ENCODE results near the gene ACTRT3. TPM values are rescaled to one million over a fixed set of nuclear protein-coding genes. Genes with fewer than 3 reads are reported as not detected.

Gene ACTRT3
- 2.5 and 2.7 TPM in 2 replicates for total RNA-seq
- long read RNA-seq, transcript ACTRT3-201 (2 exons, 2,005 nt) = major isoform, 23 of 24 reads
- long read RNA-seq, partial matches to known transcripts = 0 of 24 reads
- long read RNA-seq, other reads (novel, unspliced or antisense) = 1 of 24 reads

DNA sequence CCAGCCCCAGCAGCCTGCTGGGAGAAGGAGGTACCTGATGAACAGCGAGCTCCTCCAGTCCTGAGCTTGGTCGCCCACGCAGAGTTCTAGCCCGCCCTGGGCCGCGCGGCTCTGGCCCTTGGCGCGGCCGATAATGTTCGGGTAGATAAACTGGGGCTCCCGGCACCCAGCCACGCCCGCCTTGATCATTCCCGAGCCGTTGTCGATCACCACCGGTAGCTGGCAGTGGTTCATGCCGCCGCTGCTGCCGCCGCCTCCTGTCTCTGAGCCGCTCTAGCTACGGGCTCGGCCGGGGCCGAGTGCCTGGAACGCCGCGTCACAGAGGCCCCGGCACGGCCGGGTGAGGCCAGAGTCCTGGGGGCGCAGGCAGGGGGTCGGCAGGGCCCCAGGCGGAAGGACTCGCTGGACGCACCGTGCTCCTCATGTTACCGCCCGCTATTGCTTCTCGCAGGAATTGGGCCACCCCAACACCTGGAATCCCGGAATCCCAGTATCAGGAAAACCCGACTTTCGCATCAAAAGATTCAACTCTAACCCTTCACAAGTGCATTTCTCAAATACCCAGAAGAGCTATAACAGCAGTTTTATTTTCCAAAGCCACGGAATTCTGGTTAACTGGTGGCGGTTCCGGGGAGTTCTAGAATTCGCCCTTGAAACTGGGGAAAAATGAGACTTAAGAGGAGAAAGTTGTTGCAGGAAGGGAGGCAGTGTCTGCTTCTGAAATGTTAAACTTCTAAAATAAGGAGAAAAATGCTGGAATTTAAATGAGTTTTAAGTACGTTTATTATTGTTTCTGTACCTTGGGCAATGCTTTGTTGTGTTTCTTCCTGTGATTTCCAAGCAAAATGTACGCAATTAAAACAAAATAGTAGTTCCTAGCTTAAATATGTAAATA lies at the start of gene ACTRT3:
ACTRT3 (minus strand) TSS at position 275 of the 895 bp plus-strand sequence; CDS start at position 234, 41 bp downstream.
- Mint-ChIP-seq H3K27ac (ENCODE audit: unreplicated experiment) (peak within 1 kb of the TSS; percentile 92), H3K4me3 (ENCODE audit: unreplicated experiment) (peak within 1 kb of the TSS; percentile 84), H3K27me3 (ENCODE audit: unreplicated experiment) (no peaks in the 10 kb centered on the region), H3K36me3 (ENCODE audit: unreplicated experiment) (no peaks in the 10 kb centered on the region), H3K9me3 (ENCODE audit: unreplicated experiment) (peaks cover 5% of the 10 kb centered on the region), H3K4me1 (ENCODE audit: unreplicated experiment) (peaks cover 18% of the 10 kb centered on the region)
- DNase-seq (ENCODE audit: extremely low spot score, unreplicated experiment) = peak; percentile 87
- no peak for TF ChIP-seq CTCF (IDR thresholded peaks at IDR 0.05)

GRCh38 chr3:169818316-169818715 lies 49.0 kb upstream of the ACTRT3 start:
- H3K27me3 Mint-ChIP-seq (ENCODE audit: unreplicated experiment) = no peaks in the 10 kb centered on the region
- H3K4me3 Mint-ChIP-seq (ENCODE audit: unreplicated experiment) = no peak overlapping the region
- peaks cover 16% of the 10 kb centered on the region for H3K9me3 Mint-ChIP-seq (ENCODE audit: unreplicated experiment)
- TF ChIP-seq CTCF (IDR thresholded peaks at IDR 0.05) = no peak
- H3K36me3 Mint-ChIP-seq (ENCODE audit: unreplicated experiment) = no peaks in the 10 kb centered on the region
- DNase-seq (ENCODE audit: extremely low spot score, unreplicated experiment) = no peak
- H3K4me1 Mint-ChIP-seq (ENCODE audit: unreplicated experiment) = peaks cover 10% of the 10 kb centered on the region
- peak overlapping the region; percentile 32 for H3K27ac Mint-ChIP-seq (ENCODE audit: unreplicated experiment)

DNA sequence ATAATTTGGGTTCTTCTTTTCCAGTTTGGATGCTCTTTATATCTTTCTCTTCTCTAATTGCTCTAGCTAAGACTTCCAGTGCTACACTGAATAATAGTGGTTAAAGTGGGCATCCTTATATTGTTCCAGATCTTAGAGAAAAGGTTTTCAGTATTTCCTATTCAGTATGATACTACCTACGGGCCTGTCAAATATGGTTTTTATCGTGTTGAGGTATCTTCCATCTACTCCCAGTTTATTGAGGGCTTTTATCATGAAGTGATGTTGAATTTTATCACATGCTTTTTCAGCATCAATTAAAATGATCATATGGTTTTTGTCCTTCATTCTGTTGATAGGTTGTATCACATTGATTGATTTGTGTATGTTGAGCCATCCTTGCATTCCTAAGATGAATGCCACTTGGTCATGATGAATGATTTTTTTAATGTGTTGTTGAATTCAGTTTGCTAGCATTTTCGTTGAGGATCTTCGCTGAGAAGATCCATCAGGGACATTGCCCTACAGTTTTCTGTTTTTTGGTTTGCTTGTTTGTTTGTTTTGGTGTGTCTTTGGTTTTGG lies 46.3 kb upstream of the ACTRT3 start:
- Mint-ChIP-seq H3K4me1 (ENCODE audit: unreplicated experiment) (peaks cover 25% of the 10 kb centered on the region), H3K36me3 (ENCODE audit: unreplicated experiment) (no peaks in the 10 kb centered on the region), H3K9me3 (ENCODE audit: unreplicated experiment) (peaks cover 16% of the 10 kb centered on the region), H3K4me3 (ENCODE audit: unreplicated experiment) (no peak overlapping the region), H3K27ac (ENCODE audit: unreplicated experiment) (no peak overlapping the region), H3K27me3 (ENCODE audit: unreplicated experiment) (no peaks in the 10 kb centered on the region)
- no peak for TF ChIP-seq CTCF (IDR thresholded peaks at IDR 0.05)
- DNase-seq (ENCODE audit: extremely low spot score, unreplicated experiment) = no peak

DNA sequence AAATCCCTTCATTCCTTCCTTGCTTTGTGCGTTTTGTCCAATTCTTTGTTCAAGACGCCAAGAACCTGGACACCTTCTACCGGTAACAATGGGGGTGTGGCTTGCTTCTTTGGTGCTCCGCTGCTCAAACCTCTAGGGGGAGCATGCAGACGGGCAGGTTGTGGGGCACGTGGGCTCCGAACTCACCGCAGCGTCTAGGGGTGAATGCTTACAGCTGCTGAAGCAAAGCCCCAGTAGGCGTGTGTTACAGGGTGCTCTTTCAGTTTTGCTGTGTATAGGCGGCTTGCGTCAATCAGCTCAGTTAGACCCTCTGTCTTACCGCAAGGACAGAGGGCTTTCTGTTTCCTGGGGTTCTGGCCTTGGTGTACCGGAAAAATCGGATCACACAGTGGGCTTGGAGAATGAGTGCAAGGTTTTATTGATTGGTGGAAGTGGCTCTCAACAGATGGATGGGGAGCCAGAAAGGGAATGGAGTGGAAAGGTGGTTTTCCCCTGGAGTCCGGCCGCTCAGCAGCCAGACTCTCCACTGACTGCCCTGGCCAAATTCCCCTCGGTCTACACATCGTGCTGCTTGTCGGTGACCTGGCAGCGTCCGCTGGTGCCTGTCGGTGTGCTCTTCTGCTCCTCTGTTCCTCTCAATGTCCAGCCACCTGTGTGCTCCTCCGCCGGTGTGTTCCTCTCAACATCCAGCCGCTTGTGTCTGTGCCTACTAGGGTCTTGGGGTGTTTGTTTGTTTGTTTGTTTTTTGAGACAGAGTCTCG lies 44.6 kb upstream of the ACTRT3 start:
- Mint-ChIP-seq H3K4me3 (ENCODE audit: unreplicated experiment) (no peak overlapping the region), H3K36me3 (ENCODE audit: unreplicated experiment) (no peaks in the 10 kb centered on the region), H3K27me3 (ENCODE audit: unreplicated experiment) (no peaks in the 10 kb centered on the region)

More for the DNA sequence above, 44.6 kb upstream of the ACTRT3 start:
- H3K27ac Mint-ChIP-seq (ENCODE audit: unreplicated experiment) = no peak overlapping the region
- DNase-seq (ENCODE audit: extremely low spot score, unreplicated experiment) = no peak
- TF ChIP-seq CTCF (IDR thresholded peaks at IDR 0.05) = peak; percentile 7
- H3K4me1 Mint-ChIP-seq (ENCODE audit: unreplicated experiment) = peaks cover 25% of the 10 kb centered on the region
- H3K9me3 Mint-ChIP-seq (ENCODE audit: unreplicated experiment) = peaks cover 16% of the 10 kb centered on the region

Data from osteocyte (in vitro differentiated cells).